ENCODE data around the gene OBP2A. TPM values are rescaled to one million over a fixed set of nuclear protein-coding genes. Genes with fewer than 3 reads are reported as not detected.

Gene OBP2A
- total RNA-seq, 1 donor = not detected

- H3K4me3 ChIP-seq (ENCODE audit: low read depth, low read length) = no peak overlapping the region
- no peak for TF ChIP-seq CTCF (IDR thresholded peaks at IDR 0.05; ENCODE audit: insufficient read depth, low read depth, low read length)
- DNase-seq (ENCODE audit: low read depth) = no peak
These were observed 26.6 kb upstream of the OBP2A start for GRCh38 chr9:135519179-135519971.

- DNase-seq (ENCODE audit: low read depth) = no peak
- TF ChIP-seq CTCF (IDR thresholded peaks at IDR 0.05; ENCODE audit: insufficient read depth, low read depth, low read length) = no peak
- no peak within 1 kb of the TSS for H3K4me3 ChIP-seq (ENCODE audit: low read depth, low read length)
These were observed 24.9 kb upstream of the OBP2A start, which contains the start of gene LCN1 for GRCh38 chr9:135520916-135521607. Gene LCN1, plus strand, starts transcription at chr9:135521440. Its CDS starts 58 bp downstream, at chr9:135521498.

GRCh38 chr9:135521608-135522095 is 24.3 kb upstream of the OBP2A start:
- no peak for TF ChIP-seq CTCF (IDR thresholded peaks at IDR 0.05; ENCODE audit: insufficient read depth, low read depth, low read length)
- DNase-seq (ENCODE audit: low read depth) = no peak
- H3K4me3 ChIP-seq (ENCODE audit: low read depth, low read length) = no peak overlapping the region

- TF ChIP-seq CTCF (IDR thresholded peaks at IDR 0.05; ENCODE audit: insufficient read depth, low read depth, low read length) = no peak
- no peak for DNase-seq (ENCODE audit: low read depth)
- H3K4me3 ChIP-seq (ENCODE audit: low read depth, low read length) = no peak overlapping the region
These were observed 23.6 kb upstream of the OBP2A start for GRCh38 chr9:135522137-135522877.

GRCh38 chr9:135522931-135523330 is 23.0 kb upstream of the OBP2A start:
- no peak overlapping the region for H3K4me3 ChIP-seq (ENCODE audit: low read depth, low read length)
- no peak for TF ChIP-seq CTCF (IDR thresholded peaks at IDR 0.05; ENCODE audit: insufficient read depth, low read depth, low read length)
- no peak for DNase-seq (ENCODE audit: low read depth)

GRCh38 chr9:135523521-135524129 is 22.3 kb upstream of the OBP2A start:
- TF ChIP-seq CTCF (IDR thresholded peaks at IDR 0.05; ENCODE audit: insufficient read depth, low read depth, low read length) = no peak
- H3K4me3 ChIP-seq (ENCODE audit: low read depth, low read length) = no peak overlapping the region
- no peak for DNase-seq (ENCODE audit: low read depth)
